ENCODE data around the gene MRPS12.

DNA sequence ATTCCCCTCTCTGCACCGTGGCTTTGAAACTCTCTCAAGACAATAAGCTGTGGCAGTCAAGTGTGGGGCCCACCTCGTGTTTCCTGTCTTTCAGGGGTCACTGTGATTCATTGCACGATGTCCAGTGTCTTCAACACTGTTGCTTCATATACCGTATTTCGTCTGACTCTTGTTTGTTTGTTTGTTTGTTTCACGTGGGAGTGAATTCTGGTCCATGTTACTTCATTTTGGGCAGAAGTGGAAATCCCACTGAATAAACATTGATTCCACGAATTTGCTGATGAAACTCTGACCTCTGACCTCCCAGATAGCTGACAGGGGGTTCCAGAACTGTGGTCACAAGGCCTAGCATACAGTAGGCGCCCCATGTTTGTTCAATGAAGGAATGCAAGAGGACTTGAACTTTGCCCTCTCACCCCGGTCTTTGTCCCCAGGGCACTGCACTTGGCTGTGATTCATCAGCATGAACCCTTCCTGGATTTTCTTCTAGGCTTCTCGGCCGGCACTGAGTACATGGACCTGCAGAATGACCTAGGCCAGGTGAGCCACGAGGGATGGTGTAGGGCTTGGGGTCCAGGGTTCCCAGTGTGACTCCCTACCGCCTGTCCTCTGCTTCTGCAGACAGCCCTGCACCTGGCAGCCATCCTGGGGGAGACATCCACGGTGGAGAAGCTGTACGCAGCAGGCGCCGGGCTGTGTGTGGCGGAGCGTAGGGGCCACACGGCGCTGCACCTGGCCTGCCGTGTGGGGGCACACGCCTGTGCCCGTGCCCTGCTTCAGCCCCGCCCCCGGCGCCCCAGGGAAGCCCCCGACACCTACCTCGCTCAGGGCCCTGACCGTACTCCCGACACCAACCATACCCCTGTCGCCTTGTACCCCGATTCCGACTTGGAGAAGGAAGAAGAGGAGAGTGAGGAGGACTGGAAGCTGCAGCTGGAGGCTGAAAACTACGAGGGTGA lies 25.9 kb upstream of the MRPS12 start:
- TF ChIP-seq BRCA1 (CRISPR knock-in tag; IDR thresholded peaks at IDR 0.05) (no peak), NONO (IDR thresholded peaks at IDR 0.05) (no peak), NONO (CRISPR knock-in tag; conservative IDR thresholded peaks at IDR 0.05) (no peak), ZNF335 (CRISPR knock-in tag; IDR thresholded peaks at IDR 0.05) (no peak), HCFC1 (IDR thresholded peaks at IDR 0.05; ENCODE audit: low read depth, low read length) (no peak), DNMT1 (CRISPR knock-in tag; IDR thresholded peaks at IDR 0.05) (no peak), IRX3 (CRISPR knock-in tag; IDR thresholded peaks at IDR 0.05; ENCODE audit: borderline replicate concordance, low read depth) (no peak), HDAC6 (IDR thresholded peaks at IDR 0.05; ENCODE audit: low read depth, low read length) (no peak), DPF2 (CRISPR knock-in tag; IDR thresholded peaks at IDR 0.05; ENCODE audit: borderline replicate concordance, low read depth) (no peak), ZNF230 (CRISPR knock-in tag; IDR thresholded peaks at IDR 0.05) (no peak)
- TF ChIP-seq, protein P1, sequence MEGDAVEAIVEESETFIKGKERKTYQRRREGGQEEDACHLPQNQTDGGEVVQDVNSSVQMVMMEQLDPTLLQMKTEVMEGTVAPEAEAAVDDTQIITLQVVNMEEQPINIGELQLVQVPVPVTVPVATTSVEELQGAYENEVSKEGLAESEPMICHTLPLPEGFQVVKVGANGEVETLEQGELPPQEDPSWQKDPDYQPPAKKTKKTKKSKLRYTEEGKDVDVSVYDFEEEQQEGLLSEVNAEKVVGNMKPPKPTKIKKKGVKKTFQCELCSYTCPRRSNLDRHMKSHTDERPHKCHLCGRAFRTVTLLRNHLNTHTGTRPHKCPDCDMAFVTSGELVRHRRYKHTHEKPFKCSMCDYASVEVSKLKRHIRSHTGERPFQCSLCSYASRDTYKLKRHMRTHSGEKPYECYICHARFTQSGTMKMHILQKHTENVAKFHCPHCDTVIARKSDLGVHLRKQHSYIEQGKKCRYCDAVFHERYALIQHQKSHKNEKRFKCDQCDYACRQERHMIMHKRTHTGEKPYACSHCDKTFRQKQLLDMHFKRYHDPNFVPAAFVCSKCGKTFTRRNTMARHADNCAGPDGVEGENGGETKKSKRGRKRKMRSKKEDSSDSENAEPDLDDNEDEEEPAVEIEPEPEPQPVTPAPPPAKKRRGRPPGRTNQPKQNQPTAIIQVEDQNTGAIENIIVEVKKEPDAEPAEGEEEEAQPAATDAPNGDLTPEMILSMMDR (CRISPR knock-in tag; IDR thresholded peaks at IDR 0.05), result no peak
- TF ChIP-seq, protein P2, sequence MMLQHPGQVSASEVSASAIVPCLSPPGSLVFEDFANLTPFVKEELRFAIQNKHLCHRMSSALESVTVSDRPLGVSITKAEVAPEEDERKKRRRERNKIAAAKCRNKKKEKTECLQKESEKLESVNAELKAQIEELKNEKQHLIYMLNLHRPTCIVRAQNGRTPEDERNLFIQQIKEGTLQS (CRISPR knock-in tag; IDR thresholded peaks at IDR 0.05), result no peak
